Tibial nerve (tissue), 4 donors: ENCODE measurements around the gene SELENOF.

Experiments used
- EP300 ChIP-seq, 2 donors: sonication (generic); formaldehyde crosslinking; IDR thresholded peaks; one replicate each; pipeline ENCODE4 v1.6.1; 2017; ENCODE audit warnings: antibody characterized with exemption in 2 of 2, mild to moderate bottlenecking in 1 of 2
- POLR2A ChIP-seq, 2 donors: fragments of 450-650 bp; IDR thresholded peaks; one replicate each; pipeline ENCODE4 v1.6.1; 2017; ENCODE audit warnings: antibody characterized with exemption in 2 of 2, mild to moderate bottlenecking in 2 of 2, moderate library complexity in 2 of 2
- TF ChIP-seq, protein P1 (sequence below), 5 experiments: fragments of 200-600 bp in 3 of 5; fragments of 450-650 bp in 2 of 5; sonication (generic) in 3 of 5; IDR thresholded peaks; one replicate each; pipeline ENCODE4 v1.5.1; 2016 to 2019; ENCODE audit warnings: antibody characterized with exemption in 5 of 5, mild to moderate bottlenecking in 3 of 5, moderate library complexity in 2 of 5

GRCh38 chr1:86955678-86956077 is 41.8 kb upstream of the SELENOF start:
- TF ChIP-seq, protein P1, sequence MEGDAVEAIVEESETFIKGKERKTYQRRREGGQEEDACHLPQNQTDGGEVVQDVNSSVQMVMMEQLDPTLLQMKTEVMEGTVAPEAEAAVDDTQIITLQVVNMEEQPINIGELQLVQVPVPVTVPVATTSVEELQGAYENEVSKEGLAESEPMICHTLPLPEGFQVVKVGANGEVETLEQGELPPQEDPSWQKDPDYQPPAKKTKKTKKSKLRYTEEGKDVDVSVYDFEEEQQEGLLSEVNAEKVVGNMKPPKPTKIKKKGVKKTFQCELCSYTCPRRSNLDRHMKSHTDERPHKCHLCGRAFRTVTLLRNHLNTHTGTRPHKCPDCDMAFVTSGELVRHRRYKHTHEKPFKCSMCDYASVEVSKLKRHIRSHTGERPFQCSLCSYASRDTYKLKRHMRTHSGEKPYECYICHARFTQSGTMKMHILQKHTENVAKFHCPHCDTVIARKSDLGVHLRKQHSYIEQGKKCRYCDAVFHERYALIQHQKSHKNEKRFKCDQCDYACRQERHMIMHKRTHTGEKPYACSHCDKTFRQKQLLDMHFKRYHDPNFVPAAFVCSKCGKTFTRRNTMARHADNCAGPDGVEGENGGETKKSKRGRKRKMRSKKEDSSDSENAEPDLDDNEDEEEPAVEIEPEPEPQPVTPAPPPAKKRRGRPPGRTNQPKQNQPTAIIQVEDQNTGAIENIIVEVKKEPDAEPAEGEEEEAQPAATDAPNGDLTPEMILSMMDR (IDR thresholded peaks at IDR 0.05) = no peak
- TF ChIP-seq POLR2A (IDR thresholded peaks at IDR 0.05) (no peak), EP300 (IDR thresholded peaks at IDR 0.05) (no peak)
